Activated T-cell treated with anti-CD3 and anti-CD28 coated beads, Interleukin-2, amount 50 U/mL, for 4 hours (primary cell): ENCODE measurements around the gene FOLH1. TPM values are rescaled to one million over a fixed set of nuclear protein-coding genes. Genes with fewer than 3 reads are reported as not detected.
"Not testable (repeated sequence)": the region's sequence is repeated elsewhere in the genome, so short reads cannot be mapped to it uniquely, and the experiment has no call there.

ENCODE experiments used
- ATAC-seq, 2 donors: fragments of 200-7000 bp; cut with Tn5 transposase; one replicate each; pipeline ENCODE4 v1.10.0; 2021
- DNase-seq: peaks from one replicate; pipeline ENCODE4 v3.0.0-alpha.2; 2020
- H3K27me3 Mint-ChIP-seq: one replicate; pipeline ENCODE4 v1.8.0; 2021; ENCODE audit warnings: low read depth, mixed read lengths
- H3K36me3 Mint-ChIP-seq: one replicate; pipeline ENCODE4 v1.8.0; 2022; ENCODE audit warnings: mixed read lengths; ENCODE audit not compliant: insufficient read depth
- H3K4me1 Mint-ChIP-seq: one replicate; pipeline ENCODE4 v1.8.0; 2021; ENCODE audit warnings: low read depth, mixed read lengths
- H3K4me3 Mint-ChIP-seq: one replicate; pipeline ENCODE4 v1.8.0; 2021; ENCODE audit warnings: mild to moderate bottlenecking, moderate library complexity, mixed read lengths
- H3K9me3 Mint-ChIP-seq: one replicate; pipeline ENCODE4 v1.8.0; 2021; ENCODE audit warnings: mixed read lengths
- total RNA-seq, 3 donors: library from RNA; stranded (reverse); gene quantifications; one replicate each; pipeline ENCODE4 v1.2.1, GENCODE V29; 2021

Gene FOLH1
- total RNA-seq = not detected

- Mint-ChIP-seq H3K4me1 (peaks cover 2% of the 10 kb centered on the region), H3K4me3 (no peak within 1 kb of the TSS), H3K36me3 (no peaks in the 10 kb centered on the region), H3K9me3 (no peaks in the 10 kb centered on the region), H3K27me3 (peaks cover 17% of the 10 kb centered on the region)
- ATAC-seq = peak in 1 of 2 donors; percentile 18
- no peak for DNase-seq
These were observed at the start of gene FOLH1 for GRCh38 chr11:49208006-49208721. TSS of gene FOLH1 (minus strand) at chr11:49208602. CDS start at chr11:49208409, 193 bp downstream.

DNA sequence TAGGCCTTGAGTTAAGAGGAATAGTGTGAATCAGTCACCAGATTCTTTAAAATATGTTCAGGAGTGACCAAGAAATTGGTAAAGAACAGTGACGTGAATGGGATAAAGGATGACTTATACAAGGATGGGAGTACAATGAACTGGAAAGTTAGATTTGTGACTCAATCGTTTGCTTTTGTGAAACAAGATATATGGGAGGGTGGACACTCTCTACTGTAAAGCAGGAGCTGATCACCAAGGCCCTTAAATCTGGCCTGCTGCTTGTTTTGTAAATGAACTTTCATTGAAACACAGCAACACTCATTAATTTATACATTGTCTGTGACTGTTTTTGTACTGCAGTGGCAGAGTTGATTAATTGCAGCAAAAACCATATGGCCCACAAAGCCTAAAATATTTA, 46.7 kb upstream of the FOLH1 start:
- not testable (repeated sequence) for ATAC-seq, H3K4me1 Mint-ChIP-seq, H3K36me3 Mint-ChIP-seq, H3K27me3 Mint-ChIP-seq, DNase-seq, H3K4me3 Mint-ChIP-seq, H3K9me3 Mint-ChIP-seq

- H3K27me3 Mint-ChIP-seq, H3K4me3 Mint-ChIP-seq, H3K4me1 Mint-ChIP-seq, DNase-seq, ATAC-seq, H3K36me3 Mint-ChIP-seq, H3K9me3 Mint-ChIP-seq: not testable (repeated sequence)
These were observed 42.8 kb upstream of the FOLH1 start for GRCh38 chr11:49251212-49251611.

- not testable (repeated sequence) for H3K4me1 Mint-ChIP-seq, H3K27me3 Mint-ChIP-seq, DNase-seq, H3K4me3 Mint-ChIP-seq, ATAC-seq, H3K36me3 Mint-ChIP-seq, H3K9me3 Mint-ChIP-seq
These were observed 42.2 kb upstream of the FOLH1 start for GRCh38 chr11:49250398-49251115.

GRCh38 chr11:49249363-49249762, 41.0 kb upstream of the FOLH1 start:
- H3K27me3 Mint-ChIP-seq, H3K36me3 Mint-ChIP-seq, H3K4me3 Mint-ChIP-seq, H3K9me3 Mint-ChIP-seq, ATAC-seq, H3K4me1 Mint-ChIP-seq, DNase-seq: not testable (repeated sequence)

DNA sequence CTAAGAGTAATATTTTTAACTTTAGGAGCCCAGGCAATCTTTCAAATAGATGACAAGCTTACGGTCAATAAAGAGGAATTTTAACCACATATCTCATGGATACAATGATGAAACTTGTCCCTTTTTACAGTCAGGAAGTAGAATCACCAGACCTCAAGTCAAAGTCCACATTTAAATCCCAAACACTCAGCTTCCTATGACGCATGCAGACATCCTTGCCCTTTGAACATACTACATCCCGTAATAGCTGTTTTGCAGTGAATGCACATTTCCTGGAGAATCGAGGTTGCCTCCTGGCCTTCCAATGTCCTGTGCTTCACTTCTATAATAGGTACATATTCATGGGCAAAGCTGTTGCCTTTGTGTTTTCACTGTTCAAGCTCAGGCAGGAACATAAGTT, 25.3 kb upstream of the FOLH1 start:
- DNase-seq, ATAC-seq, H3K36me3 Mint-ChIP-seq, H3K4me1 Mint-ChIP-seq, H3K27me3 Mint-ChIP-seq, H3K9me3 Mint-ChIP-seq, H3K4me3 Mint-ChIP-seq: not testable (repeated sequence)

DNA sequence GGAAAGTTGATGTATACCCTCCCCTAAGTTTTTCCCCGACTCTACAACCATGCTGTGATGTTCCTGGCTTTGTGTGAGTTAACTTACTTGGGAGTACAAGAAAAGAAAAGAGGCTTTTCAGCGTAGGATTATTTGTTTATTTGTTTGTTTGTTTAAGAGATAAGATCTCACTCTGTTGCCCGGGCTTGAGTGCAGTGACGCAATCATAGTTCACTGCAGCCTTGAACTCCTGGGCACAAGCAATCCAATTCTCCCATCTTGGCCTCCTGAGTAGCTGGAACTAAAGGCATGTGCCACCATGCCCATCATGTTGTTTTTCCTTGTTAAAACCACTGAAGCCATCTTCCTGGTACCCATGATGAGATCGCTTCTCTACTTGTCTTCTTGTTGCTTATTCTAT, 24.6 kb upstream of the FOLH1 start:
- not testable (repeated sequence) for DNase-seq, H3K4me3 Mint-ChIP-seq, H3K4me1 Mint-ChIP-seq, H3K36me3 Mint-ChIP-seq, H3K9me3 Mint-ChIP-seq, H3K27me3 Mint-ChIP-seq, ATAC-seq

DNA sequence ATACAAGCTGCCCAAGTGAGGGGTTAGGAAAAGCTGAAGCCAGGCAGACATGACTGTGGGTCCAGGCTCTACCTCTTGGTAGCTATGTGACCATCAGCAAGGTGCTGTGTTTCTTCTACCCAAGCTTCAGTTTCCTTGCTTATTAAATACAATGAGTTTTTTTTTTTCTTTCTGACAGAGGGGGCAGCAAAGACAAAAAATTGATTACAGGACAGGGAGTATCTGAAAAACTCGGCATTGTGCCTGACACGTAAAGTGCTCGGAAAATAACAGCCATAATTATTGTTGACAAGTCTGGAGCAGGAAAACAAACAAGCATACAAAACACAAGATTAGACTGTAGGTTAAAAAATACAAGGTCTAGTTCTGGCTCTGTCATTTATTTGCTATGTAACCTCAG, 23.3 kb upstream of the FOLH1 start:
- ATAC-seq, H3K27me3 Mint-ChIP-seq, H3K4me3 Mint-ChIP-seq, H3K4me1 Mint-ChIP-seq, DNase-seq, H3K36me3 Mint-ChIP-seq, H3K9me3 Mint-ChIP-seq: not testable (repeated sequence)

DNA sequence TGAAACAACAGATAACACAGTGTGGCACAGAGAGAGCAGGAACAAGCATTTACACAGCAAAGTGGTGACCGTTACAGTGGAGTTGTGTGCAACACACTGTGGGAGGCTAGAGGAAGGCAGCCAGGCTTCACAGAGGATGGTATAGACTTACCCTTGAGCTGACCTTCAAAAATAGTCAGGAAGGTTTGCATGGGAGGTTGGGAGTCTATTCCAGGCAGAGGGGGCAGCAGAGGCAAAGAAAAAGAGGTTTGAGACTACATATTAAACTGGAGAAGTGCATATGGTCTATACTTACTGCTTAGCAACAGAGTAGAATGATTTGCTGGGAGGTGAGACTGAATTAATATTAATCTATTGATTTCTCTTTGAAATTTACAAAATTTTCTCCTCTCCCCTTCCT, 22.1 kb upstream of the FOLH1 start:
- not testable (repeated sequence) for ATAC-seq, H3K36me3 Mint-ChIP-seq, H3K9me3 Mint-ChIP-seq, H3K27me3 Mint-ChIP-seq, H3K4me3 Mint-ChIP-seq, H3K4me1 Mint-ChIP-seq, DNase-seq

DNA sequence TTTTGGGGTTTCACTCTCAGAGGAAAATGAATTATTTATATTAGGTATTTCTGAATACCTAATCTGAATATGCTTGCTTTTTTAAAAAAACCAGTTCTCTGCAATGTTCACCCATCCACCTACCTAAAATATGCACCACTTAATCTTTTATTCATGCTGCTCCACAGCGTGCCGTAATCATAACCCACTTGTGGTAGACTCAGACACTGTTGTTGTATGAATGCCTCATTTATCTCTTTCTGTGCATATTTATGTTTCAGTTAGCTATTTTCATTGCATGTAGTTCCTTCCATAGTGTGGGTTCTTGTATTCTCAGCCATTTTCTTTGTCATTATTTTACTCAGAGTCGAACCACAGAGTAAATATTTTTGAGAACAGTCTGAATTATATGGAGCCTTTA, 21.6 kb upstream of the FOLH1 start:
- not testable (repeated sequence) for H3K4me3 Mint-ChIP-seq, H3K36me3 Mint-ChIP-seq, H3K27me3 Mint-ChIP-seq

DNA sequence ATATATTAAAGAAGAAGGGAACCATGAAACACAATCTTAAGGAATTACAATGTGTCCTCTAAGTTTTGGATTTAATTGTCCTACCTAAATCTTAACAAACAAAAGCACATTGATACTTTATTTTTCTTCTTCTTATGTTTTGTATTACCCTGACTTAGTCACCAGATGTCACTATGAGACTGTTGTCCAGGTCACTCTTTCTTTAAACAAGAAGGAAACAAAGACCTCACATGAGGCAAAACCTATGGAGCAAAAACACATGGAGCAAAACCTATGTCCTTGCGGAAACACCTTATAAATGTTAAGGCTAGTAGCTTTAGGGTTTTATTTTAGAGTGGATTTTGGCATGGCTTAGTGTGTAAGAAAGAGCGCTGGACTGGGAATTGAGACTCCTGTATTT, 20.7 kb upstream of the FOLH1 start:
- not testable (repeated sequence) for H3K4me1 Mint-ChIP-seq, H3K36me3 Mint-ChIP-seq, H3K4me3 Mint-ChIP-seq, ATAC-seq, H3K27me3 Mint-ChIP-seq, H3K9me3 Mint-ChIP-seq, DNase-seq

More for the DNA sequence above, 21.6 kb upstream of the FOLH1 start:
- DNase-seq, H3K4me1 Mint-ChIP-seq, H3K9me3 Mint-ChIP-seq, ATAC-seq: not testable (repeated sequence)

GRCh38 chr11:49225255-49225785, 16.9 kb upstream of the FOLH1 start:
- H3K27me3 Mint-ChIP-seq, ATAC-seq, H3K4me3 Mint-ChIP-seq, H3K36me3 Mint-ChIP-seq, DNase-seq, H3K4me1 Mint-ChIP-seq, H3K9me3 Mint-ChIP-seq: not testable (repeated sequence)

- ATAC-seq = no peak
- no peaks in the 10 kb centered on the region for H3K36me3 Mint-ChIP-seq
- H3K27me3 Mint-ChIP-seq = no peaks in the 10 kb centered on the region
These were observed 12.7 kb upstream of the FOLH1 start for GRCh38 chr11:49221112-49221511.

GRCh38 chr11:49213026-49213560, 4.7 kb upstream of the FOLH1 start:
- no peaks in the 10 kb centered on the region for H3K4me1 Mint-ChIP-seq
- DNase-seq = no peak
- ATAC-seq = no peak
- no peaks in the 10 kb centered on the region for H3K36me3 Mint-ChIP-seq
- no peaks in the 10 kb centered on the region for H3K9me3 Mint-ChIP-seq
- no peak overlapping the region for H3K4me3 Mint-ChIP-seq
- peaks cover 9% of the 10 kb centered on the region for H3K27me3 Mint-ChIP-seq

More at GRCh38 chr11:49221112-49221511, 12.7 kb upstream of the FOLH1 start:
- no peak overlapping the region for H3K4me3 Mint-ChIP-seq
- no peaks in the 10 kb centered on the region for H3K9me3 Mint-ChIP-seq
- DNase-seq = no peak
- H3K4me1 Mint-ChIP-seq = no peaks in the 10 kb centered on the region

- not testable (repeated sequence) for H3K36me3 Mint-ChIP-seq, H3K4me3 Mint-ChIP-seq, ATAC-seq, H3K9me3 Mint-ChIP-seq, H3K4me1 Mint-ChIP-seq, DNase-seq
- peaks cover 20% of the 10 kb centered on the region for H3K27me3 Mint-ChIP-seq
These were observed 1.4 kb downstream of the FOLH1 start for GRCh38 chr11:49206999-49207398.
